ENCODE data around the gene NAA60.
"Not testable (repeated sequence)": the region's sequence is repeated elsewhere in the genome, so short reads cannot be mapped to it uniquely, and the experiment has no call there.

Gene NAA60

DNA sequence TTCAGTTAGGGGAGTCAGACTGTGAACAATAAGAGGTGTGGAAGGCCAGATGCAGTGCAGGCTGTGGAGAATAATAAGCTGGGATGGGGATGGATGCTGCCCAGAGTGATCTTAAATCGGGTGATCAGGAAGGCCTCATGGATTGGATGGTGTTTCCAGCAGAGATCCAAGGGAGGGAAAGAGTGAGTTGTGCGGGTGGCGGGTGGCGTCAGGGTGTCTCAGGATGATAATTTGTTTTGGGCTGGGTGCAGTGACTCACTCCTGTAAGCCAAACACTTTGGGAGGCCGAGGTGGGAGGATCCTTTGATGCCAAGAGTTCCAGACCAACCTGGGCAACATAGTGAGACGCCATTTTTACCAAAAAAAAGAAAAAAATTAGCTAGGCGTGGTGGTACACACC is 65.3 kb downstream of the NAA60 start:
- FAIRE-seq (no peak), DNase-seq (ENCODE audit: low spot score) (no peak)

DNA sequence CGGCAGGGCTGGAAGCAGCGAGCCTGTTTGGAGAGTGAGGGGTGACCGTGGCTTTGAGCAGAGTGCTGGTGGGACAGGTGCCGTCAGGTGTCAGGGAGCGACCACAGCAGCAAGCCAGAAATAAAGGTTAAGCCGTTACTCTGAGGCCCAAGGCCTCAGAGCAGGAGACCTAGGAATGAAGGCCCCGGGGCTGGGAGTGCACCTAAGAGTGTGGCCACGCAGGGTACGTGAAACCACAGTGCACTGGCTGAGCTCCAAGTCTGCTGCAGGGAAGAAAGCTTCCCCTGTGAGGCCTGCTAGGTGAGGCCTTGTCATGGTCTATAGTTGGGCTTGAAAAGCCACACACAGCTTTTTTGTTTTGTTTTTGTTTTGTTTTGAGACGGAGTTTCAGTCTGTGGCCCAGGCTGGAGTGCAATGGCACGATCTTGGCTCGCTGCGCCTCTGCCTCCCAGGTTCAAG is 66.0 kb downstream of the NAA60 start:
- FAIRE-seq (no peak), DNase-seq (ENCODE audit: low spot score) (no peak)

DNA sequence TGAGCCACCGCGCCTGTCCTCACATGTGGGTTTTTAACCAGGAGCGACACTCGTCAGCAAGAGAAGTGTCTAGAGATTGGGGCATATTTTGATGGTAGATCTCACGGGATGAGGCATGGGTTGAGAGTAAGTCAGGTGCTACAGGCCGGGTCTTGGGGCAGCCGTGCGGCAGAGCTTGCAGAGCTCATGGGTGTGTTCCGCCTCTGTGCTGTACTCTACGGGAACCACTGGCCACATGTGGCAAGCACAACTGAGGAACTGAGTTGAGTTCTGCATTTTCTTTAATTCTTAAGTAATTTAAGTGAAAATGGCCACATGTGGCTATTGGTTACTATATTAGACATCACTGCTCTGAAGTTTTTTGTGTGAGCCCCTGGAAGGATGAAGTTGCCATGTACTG is 66.9 kb downstream of the NAA60 start:
- no peak for FAIRE-seq

DNA sequence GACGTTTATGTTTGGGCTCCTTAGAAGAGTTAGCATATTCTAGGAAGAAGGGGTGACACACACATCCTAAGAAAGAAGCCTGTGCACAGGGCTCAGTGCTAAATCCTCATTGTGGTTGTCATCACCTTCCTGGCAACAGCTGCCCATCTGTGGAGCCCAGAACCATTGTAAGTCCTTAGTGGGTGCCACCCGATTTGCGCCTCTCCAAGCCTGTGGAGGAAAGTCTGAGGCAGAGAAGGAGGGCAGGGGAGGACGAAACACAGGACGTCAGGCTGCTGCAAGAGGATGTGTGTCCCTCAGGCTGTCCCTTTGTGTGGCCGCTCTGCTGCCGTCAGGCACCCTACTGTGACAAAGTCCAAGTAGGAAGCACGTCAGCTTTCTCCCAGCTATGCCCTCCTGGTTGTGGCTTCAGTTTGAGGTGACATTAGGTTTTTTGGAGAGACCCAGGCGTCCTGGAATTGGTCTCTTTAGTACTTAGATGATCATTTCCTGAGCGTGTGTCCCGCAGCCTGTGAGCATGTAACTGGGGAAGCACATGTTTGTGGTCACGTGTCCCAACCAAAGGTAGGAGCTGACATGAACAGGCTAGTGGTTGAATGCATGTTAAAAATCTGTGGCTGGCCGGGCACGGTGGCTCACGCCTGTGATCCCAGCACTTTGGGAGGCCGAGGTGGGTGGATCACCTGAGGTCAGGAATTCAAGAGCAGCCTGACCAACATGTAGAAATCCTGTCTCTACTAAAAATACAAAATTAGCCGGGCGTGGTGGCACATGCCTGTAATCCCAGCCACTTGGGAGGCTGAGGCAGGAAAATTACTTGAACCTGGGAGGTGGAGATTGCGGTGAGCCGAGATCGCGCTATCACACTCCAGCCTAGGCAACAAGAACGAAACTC is 68.1 kb downstream of the NAA60 start:
- FAIRE-seq (no peak), DNase-seq (ENCODE audit: low spot score) (no peak)

More for the DNA sequence above, 66.9 kb downstream of the NAA60 start:
- DNase-seq (ENCODE audit: low spot score), result no peak

DNA sequence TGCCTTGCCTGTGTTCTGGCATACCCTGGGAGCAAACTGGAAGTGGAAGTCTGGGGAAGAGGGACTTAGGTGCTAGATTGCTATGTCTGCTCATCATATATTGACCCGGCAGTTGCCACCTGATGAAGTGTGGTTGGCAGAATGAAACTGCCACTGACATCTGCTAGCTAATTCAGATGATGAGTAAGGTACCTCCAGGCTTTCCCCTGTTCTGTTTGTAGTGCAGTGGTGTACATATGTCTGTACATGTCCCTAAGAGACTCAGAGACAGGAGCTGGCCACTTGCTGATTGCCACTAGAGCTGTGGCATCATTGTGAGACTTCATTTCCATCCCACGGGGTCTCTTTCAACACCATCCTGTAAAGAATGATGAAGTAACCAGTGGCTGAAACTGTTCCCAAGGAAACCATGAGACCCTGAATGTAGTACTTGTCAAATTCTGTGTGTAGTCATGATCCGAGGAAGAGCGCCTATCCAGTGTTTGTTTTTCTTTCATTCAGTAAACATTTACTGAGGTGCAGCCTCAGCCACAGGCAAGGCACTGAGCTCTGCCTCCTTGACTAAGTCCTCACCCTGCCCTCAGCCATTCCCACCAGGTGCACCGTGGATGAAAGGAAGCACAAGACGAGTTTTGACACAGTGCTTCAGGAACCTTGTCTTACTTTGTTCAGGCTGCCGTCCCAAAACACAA is 70.6 kb downstream of the NAA60 start:
- DNase-seq (ENCODE audit: low spot score) (no peak), FAIRE-seq (no peak)

DNA sequence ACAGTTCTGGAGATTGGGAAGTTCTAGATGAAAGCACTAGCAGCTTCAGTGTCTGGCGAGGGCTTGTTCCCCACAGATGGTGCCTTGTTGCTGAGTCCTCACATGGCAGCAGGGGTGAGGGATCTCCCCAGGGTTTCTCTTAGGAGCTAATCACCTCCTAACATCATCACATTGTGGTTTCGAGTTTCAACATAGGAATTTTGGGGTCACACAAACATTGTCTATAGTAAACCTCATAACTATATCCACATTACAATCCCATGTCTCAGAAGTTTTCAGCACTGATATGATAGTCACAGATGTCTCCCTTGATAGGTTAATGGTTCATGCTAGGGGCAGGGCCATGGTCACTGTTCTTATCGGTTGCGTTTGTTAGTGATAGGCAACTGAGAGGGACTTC is 71.1 kb downstream of the NAA60 start:
- no peak for FAIRE-seq
- DNase-seq (ENCODE audit: low spot score), result no peak

DNA sequence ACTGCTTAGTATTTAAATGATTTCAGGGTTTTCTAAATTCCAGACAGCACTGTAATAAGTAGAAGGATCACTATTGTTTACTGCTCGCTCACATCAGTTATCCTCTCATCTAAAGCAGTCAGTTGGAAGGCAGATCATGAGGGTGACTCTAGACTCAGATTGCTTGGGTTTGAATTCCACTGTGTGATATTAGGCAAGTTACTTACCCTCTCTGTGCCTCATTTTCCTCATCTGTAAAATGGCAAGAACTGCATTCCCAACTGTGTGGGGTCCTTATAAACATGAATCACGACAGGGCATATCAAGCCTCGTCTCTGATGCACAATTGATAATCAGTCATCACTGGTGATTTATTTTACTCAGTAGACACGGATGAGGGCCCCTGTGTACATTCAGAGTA is 72.4 kb downstream of the NAA60 start:
- DNase-seq (ENCODE audit: low spot score) (no peak), FAIRE-seq (no peak)

DNA sequence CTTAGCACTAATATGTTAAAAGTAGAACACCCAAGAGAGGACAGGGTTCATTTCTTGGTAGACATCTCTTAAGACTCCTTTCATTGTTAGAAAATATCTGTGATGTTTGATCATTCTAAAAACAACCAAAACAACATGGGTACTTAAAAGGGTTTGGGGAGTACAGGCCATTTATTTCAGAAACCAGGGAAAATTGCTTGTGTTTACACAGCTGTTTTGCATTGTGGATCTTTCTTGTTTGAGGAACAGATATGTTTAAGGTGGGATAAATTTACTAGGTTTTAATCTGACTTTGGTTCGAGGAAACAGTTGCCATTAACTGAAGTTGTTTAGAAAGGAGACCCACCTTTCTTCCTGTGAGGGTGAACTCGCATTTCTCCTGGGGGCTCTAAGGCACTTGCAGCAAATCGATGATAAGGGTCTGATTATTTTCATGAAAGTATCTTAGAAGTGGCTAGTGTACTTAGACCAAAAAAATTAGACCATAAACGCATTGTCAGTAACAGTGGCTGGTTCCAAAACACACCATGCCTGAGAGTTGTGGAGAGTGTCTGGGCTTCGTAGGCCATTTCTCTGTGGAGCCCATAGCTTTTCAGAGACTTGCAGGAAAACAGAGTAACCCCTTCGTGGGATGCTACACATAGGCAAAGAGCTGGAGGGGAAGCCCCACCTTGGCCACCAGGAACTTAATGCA is 75.0 kb downstream of the NAA60 start:
- DNase-seq (ENCODE audit: low spot score) (no peak), FAIRE-seq (no peak)

DNA sequence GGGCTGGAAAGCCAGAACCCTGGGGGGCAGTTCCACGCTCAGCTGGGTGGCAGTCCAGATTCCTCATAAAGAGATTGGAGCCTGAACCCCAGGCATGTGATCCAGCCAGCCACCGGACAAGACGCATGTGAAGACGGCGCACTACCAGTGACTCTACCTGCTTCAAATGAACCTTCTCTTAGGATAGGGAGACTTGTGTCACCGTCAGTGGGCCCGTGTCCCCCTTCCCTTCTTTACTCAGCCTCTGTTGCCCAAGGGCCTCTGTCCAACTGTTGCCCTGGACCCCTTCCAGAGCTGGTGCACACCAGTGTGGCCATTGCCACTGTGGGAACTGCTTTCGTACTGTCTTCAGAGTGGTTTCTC is 75.5 kb downstream of the NAA60 start:
- FAIRE-seq, result no peak
- DNase-seq (ENCODE audit: low spot score), result no peak

DNA sequence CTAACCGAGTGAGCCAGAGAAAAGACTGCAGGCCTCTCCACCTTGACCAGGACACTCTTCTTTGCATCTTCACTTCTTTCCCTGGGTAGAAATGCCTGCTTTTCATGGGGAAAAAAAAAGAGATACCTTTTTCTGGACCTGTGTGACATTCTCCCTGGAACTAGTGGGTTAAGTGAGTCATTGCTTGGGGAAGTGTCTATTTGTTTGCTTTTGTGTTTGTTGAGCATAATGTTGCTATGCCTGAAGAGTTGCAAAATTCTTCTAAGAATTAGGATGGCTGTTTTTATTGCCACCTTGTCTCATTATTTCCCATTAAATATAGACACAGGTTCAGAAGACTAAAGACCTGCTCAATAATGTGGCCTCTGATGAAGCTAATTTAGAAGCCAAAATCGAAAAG is 76.1 kb downstream of the NAA60 start:
- FAIRE-seq (no peak), DNase-seq (ENCODE audit: low spot score) (no peak)

DNA sequence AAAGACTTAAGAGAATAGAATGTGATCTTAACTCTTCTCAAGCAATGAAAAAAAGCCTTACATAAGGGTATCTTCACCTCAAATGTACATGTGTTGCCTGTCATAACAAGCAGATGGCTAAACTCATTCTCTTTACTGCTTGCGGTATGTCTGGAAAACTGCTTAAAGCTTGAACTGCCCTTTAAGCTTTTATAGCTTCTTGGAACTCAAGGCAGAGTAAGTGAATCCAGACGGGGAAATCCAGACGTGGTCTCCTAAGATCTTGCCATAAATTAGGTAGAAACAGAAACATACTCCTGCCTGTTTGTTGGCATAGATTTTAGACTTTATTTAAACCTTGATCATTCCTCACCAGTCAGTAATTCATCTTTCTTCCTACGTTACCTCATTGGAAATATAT is 76.9 kb downstream of the NAA60 start:
- FAIRE-seq, result no peak
- no peak for DNase-seq (ENCODE audit: low spot score)

DNA sequence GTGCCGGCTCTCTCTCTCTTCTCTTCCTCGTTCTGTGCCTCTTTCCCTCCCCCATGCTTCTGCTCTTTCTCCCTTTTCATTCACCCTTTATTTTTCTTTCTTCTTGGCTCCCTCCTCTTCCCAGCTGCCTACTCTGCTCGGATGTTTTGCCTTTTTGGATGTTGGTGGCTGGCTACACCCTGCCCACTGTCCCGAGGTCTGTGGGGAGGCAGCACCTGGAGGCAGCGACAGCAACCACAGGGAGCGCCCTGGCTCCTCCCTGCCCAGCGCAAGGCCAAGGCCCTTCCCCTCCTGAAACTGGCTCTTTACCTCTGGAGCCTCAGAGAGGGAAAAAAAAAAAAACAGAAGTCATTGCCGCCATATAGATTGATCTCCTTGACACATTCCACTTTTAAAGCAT is 77.4 kb downstream of the NAA60 start:
- DNase-seq (ENCODE audit: low spot score) (no peak), FAIRE-seq (no peak)

DNA sequence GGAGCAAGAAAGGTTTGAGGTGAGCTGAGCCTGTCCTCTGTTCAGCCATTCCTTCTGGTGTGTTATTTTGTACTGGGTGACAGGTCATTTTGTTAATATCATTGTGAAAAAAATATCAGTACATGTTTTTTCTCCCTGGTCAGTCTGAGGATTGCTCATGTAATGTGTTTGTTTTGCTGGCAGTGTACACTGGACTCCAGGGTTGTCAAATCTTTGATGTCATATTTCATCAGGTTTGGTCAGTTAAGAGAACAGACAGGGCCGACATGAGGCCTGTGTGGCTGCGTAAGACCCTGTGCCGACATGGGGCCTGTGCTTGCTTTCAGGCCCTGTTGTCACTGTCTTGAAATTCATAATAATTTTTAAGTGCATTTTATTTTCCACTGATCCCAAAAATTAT is 79.8 kb downstream of the NAA60 start:
- no peak for DNase-seq (ENCODE audit: low spot score)
- FAIRE-seq, result peak; percentile 5

DNA sequence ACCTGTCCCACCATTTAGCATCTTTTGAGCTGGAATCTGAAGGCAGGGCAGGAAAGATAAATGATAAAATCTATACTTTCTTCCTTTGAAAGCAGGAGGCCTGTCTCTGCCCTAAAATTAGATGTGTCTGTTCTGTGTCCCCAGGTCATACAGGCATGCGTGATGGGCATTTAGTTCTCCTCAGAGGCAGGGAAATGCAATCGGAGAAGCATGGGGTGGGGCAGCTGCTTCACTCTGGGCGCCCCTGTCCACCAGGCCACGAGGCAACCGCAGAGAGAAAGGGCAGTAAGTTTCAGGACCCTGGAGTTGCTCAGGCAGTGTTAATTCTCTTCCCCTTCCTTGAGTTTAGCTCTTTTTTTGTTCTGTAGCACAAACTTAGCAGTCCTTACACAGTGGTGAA is 82.5 kb downstream of the NAA60 start:
- FAIRE-seq (no peak), DNase-seq (ENCODE audit: low spot score) (no peak)

DNA sequence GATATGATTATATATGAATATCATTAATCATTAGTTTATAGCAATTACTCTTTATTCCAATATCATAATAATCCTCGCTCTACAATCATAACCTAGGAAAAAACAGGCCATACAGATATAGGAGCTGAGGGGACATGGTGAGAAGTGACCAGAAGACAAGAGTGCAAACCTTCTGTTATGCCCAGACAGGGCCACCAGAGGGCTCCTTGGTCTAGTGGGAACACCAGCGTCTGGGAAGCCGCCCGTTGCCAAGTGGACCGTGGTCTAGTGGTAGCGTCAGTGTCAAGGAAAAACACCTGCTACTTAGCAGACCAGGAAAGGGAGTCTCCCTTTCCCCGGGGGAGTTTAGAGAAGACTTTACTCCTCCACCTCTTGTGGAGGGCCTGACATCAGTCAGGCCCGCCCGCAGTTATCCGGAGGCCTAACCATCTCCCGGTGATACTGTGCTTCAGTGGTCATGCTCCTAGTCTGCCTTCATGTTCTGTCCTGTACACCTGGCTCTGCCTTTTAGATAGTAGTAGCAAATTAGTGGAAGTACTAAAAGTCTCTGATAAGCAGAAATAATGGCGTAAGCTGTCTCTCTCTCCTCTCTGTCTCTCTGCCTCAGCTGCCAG is 83.8 kb downstream of the NAA60 start:
- not testable (repeated sequence) for FAIRE-seq; DNase-seq (ENCODE audit: low spot score)

DNA sequence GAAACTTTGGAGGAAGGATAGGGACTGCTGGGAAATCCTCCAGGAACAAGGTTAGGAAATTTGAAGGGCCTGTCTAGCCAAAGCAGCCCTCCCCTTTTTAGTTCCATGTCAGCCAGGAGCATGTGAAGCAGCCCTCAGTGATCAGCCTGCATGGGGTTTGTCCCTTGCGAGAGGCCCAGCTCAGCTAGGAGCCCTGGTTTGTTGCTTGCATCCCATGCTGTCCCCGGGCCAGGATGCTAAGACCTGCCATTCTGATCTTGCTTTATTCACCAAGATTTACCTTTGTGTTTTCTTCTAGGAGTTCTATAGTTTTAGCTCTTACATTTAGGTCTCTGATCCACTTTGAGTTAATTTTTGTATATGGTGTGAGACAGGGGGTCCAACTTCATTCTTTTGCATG is 84.9 kb downstream of the NAA60 start:
- no peak for DNase-seq (ENCODE audit: low spot score)
- FAIRE-seq, result peak; percentile 32

DNA sequence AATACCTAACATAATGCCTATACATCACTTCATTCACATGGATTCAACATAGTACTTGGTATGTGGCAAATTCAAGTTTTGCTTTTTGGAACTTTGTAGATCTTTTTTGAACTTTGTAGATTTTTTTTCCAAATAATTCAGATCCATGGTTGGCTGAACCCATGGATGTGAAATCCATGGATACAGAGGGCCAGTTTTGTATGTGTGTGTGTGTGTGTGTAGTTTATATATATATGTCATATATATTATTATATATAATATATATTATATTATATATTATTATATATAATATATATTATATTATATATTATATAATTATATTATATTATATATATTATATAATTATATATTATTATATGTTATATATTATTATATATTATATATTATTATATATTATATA is 85.7 kb downstream of the NAA60 start:
- FAIRE-seq (no peak), DNase-seq (ENCODE audit: low spot score) (no peak)

DNA sequence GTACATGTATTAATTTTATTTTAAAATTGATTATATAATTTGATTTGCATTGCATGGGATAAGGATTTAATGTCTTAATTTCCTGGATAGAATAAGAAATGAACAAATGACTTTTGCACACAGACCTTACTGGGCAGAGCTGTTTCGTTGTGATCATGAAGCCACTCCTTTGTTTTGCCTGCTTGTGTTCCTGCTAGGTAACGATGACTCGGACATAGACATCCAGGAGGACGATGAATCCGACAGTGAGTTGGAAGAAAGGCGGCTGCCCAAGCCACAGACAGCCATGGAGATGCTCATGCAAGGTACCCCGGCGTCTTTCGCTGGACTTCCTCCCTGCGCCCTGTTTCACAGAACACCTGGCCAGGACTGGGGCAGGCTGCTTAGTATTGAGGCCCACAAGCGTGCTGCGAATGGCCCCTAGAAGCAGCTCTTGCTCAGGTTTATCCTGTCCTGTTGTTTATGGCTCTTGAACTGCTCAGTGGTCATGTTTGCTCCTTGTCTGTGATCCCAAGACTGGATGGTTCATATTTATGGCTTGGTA is 87.0 kb downstream of the NAA60 start:
- FAIRE-seq, result no peak
- no peak for DNase-seq (ENCODE audit: low spot score)

DNA sequence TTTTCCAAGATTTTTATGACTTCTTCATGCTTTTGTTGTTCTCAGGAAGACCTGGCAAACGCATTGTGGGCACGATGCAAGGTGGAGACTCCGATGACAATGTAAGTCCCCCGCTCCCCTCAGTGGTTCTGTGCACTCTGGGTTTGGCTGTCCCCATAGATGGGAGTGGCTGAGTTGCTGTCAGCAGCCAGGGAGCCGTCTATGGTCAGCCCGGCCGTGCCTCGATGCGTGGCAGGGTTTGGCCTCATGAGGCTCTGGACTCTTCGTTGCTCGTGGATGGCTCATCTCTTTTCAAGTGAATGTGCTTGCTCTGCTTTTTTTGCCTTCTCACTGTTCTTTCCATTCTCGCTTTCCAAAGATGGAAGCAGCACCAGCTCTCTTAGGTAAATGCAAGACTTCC is 89.3 kb downstream of the NAA60 start:
- DNase-seq (ENCODE audit: low spot score), result no peak
- FAIRE-seq, result no peak

DNA sequence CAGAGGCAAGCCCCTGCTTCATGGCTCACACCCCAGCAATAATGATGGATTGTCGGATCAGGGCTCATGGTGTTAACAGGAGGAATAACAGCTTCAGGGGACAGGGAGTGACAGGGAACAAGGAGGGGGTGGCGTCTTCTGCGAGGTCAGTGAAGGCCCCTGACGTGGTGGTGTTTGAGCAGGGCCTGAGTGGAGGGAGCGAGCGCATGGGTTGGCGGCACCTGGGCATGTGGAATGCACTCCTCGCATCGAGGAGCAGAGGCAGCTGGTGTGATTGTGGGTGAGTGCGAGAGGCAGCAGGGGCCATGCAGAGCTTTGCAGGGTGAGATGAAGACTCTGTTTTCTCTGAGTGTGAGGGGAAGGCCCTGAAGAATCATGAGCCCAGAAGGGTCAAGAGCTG is 90.6 kb downstream of the NAA60 start:
- FAIRE-seq, result no peak

DNA sequence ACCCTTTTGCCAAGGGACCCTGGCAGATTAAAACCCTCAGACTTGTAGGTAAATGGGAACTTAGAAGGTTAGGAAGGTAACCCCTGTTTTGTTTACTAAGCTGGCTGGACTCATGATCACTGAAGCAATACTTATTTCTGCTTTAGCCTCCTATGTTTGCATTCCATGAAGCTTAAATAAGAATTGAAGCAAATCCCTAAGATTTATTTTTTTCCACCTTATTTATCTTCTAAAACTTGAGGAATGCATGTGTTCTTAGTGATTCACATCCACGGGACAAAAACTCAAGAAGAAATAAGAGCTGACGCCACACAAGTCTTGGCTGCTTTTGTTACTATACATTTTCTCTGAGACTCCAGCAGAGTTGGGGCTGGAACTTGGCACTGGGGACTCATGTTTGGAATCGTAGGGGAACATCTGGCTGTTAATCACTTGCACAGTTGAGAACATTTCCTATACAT is 92.8 kb downstream of the NAA60 start:
- DNase-seq (ENCODE audit: low spot score) (no peak), FAIRE-seq (no peak)

More for the DNA sequence above, 90.6 kb downstream of the NAA60 start:
- no peak for DNase-seq (ENCODE audit: low spot score)

Measured in urothelium cell line (cell line).